Stomach (tissue), 9 donors: Measurements from ENCODE around the gene COL4A4. TPM values are rescaled to one million over a fixed set of nuclear protein-coding genes. Genes with fewer than 3 reads are reported as not detected.

Source experiments
- DNase-seq, 2 donors: peaks; one replicate each; pipeline versions ENCODE4 v3.0.0 to v3.0.0-alpha.2; 2013 to 2019
- H3K27ac ChIP-seq, 5 donors: fragments of 200-600 bp in 4 of 5; sonication (generic) in 4 of 5; one replicate each; pipeline ENCODE4 v1.5.1; 2013 to 2019; ENCODE audit warnings: mild to moderate bottlenecking in 1 of 5, moderate library complexity in 1 of 5
- H3K27me3 ChIP-seq, 3 donors: fragments of 200-600 bp; sonication (generic); one replicate each; pipeline ENCODE4 v1.5.1; 2017 to 2019; ENCODE audit warnings: mixed run types in 1 of 3
- H3K36me3 ChIP-seq, 4 donors: fragments of 200-600 bp; sonication (generic); 1 replicate in 3 of 4; 2 replicates in 1 of 4; pipeline ENCODE4 v1.5.1; 2016 to 2019
- H3K4me1 ChIP-seq, 4 donors: fragments of 200-600 bp; sonication (generic); one replicate each; pipeline ENCODE4 v1.5.1; 2016 to 2019
- H3K4me3 ChIP-seq, 4 donors: fragments of 200-600 bp; sonication (generic) in 3 of 4; one replicate each; pipeline ENCODE4 v1.5.1; 2016 to 2019; ENCODE audit warnings: mild to moderate bottlenecking in 1 of 4
- H3K9me3 ChIP-seq, 4 donors: fragments of 200-600 bp; sonication (generic); one replicate each; pipeline ENCODE4 v1.5.1; 2016 to 2019
- CTCF ChIP-seq, 7 experiments: fragments of 450-650 bp in 4 of 7; fragments of 200-600 bp in 3 of 7; sonication (generic) in 3 of 7; IDR thresholded peaks; one replicate each; pipeline ENCODE4 v1.5.1; 2016 to 2019; ENCODE audit warnings: antibody characterized with exemption in 7 of 7, control low read depth in 2 of 7, mild to moderate bottlenecking in 1 of 7
- EP300 ChIP-seq: sonication (generic); formaldehyde crosslinking; IDR thresholded peaks from one replicate; pipeline ENCODE4 v1.6.1; 2017; ENCODE audit warnings: antibody characterized with exemption
- POLR2A ChIP-seq, 4 donors: fragments of 450-650 bp; IDR thresholded peaks; one replicate each; pipeline ENCODE4 v1.6.1; 2016; ENCODE audit warnings: antibody characterized with exemption in 4 of 4, control low read depth in 2 of 4, mild to moderate bottlenecking in 1 of 4, moderate library complexity in 1 of 4
- POLR2AphosphoS5 ChIP-seq, 3 donors: sonication (generic); formaldehyde crosslinking; IDR thresholded peaks; one replicate each; pipeline ENCODE4 v1.6.1; 2016; ENCODE audit warnings: antibody characterized with exemption in 3 of 3
- WGBS, 5 donors: extraction: QIAGEN DNeasy Blood & Tissue Kit in 3 of 5; methylation state at CpG; one replicate each; pipeline versions ENCODE4 v1.1.5 to v1.1.7; 2013 to 2018; 5-methylcytosine and 5-hydroxymethylcytosine counted together
- intact Hi-C: fragments of 100-400 bp; cut with DNase I; formaldehyde crosslinking; loops from one replicate; pipeline ENCODE4 v1.15.1; 2023; ENCODE audit warnings: low total_unique reads
- polyA plus RNA-seq, 3 donors: library from polyadenylated mRNA; stranded (reverse); fragments of 200-250 nt; gene quantifications; one replicate each; pipeline ENCODE4 v1.2.3, GENCODE V29; 2013
- total RNA-seq, 5 donors: library from RNA; depleted of rRNA; stranded (reverse); fragments of >200 nt; gene quantifications; one replicate each; pipeline versions ENCODE4 v1.1.0 to v1.2.3, GENCODE V29; 2014 to 2016
- donor health status: healthy with polysubstance abuse.
- donor health status: Bipolar disorder and iron deficiency.
- donor health status: healthy.

COL4A4 gene
- total and polyA plus RNA-seq, 8 donors: 0.15 to 7.6 (median 0.55) TPM; not detected in 1

DNA sequence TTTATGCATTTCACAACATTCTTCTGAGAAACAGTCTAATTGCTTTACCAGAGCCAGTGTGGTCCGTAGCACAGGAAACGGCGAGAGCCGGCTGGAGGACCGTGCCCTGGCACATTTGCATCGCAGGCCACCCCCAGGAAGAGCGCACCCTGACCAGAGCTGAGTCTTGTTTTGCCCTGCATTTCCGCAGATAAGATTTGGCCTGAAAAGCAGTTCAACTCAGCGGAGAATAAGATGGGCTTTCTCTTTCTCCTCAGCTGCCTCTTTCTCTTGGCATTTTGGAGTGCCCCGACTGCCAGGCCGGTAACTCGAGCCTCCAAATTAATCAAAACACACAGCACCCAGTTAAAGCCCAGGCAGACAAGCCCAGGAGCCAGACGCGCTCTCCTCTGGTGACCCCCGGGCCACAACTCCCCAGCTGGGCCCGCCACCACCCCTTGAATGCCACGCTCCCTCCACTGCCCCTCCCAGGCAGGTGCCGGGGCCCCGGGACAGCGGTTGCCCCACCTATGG is 464 bp downstream of the COL4A4 start:
- WGBS, 5 donors: 1 to 2% (median 1%) methylated on average over 14 to 20 of the region's 20 CpGs
- Histone ChIP-seq H3K27me3 (peaks cover 0 to 33% (median 22%) of the 10 kb centered on the region in 3 donors), H3K36me3 (no peaks in the 10 kb centered on the region), H3K27ac (peak overlapping the region in 4 of 5 donors; percentile 37 to 63 (median 56)), H3K4me3 (peak overlapping the region; percentile 52 to 70 (median 65)), H3K4me1 (peaks cover 8 to 24% (median 21%) of the 10 kb centered on the region in 4 donors), H3K9me3 (peaks cover 0 to 9% (median 5%) of the 10 kb centered on the region in 4 donors)
- peak; percentile 24 to 31 for DNase-seq
- intact Hi-C loops: no loop called here
- no peak for TF ChIP-seq POLR2AphosphoS5 (IDR thresholded peaks at IDR 0.05)
- TF ChIP-seq EP300: no peak
- TF ChIP-seq POLR2A (IDR thresholded peaks at IDR 0.05): no peak
- no peak for TF ChIP-seq CTCF (IDR thresholded peaks at IDR 0.05)

DNA sequence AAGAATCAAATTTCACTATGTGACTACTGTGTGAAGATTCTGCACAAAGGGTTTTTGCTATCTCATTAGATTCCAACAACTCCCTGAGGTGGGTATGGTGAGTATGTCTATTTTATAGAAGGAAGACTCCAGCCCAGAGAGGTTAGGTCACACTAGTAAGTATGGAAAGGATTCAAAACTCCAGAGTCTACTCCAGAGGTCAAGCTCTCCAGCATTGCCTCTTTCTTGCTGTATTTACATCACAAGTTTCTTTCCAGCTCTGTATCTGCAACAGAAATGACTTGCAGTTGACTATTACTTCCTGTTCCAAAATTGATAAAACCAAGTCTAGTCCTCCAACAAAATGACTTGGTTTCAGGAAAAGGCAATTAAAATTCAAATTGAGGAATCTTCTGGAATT is 2.1 kb downstream of the COL4A4 start:
- intact Hi-C loops: no loop called here
- H3K9me3 ChIP-seq: peaks cover 0 to 4% (median under 1%) of the 10 kb centered on the region in 4 donors
- H3K4me3 ChIP-seq: no peak overlapping the region
- DNase-seq: no peak
- no peaks in the 10 kb centered on the region for H3K36me3 ChIP-seq
- H3K27me3 ChIP-seq: peaks cover 0 to 33% (median 22%) of the 10 kb centered on the region in 3 donors
- TF ChIP-seq POLR2A (IDR thresholded peaks at IDR 0.05) (no peak), POLR2AphosphoS5 (IDR thresholded peaks at IDR 0.05) (no peak), CTCF (IDR thresholded peaks at IDR 0.05) (no peak), EP300 (no peak)
- H3K27ac ChIP-seq: no peak overlapping the region
- peaks cover 8 to 24% (median 21%) of the 10 kb centered on the region in 4 donors for H3K4me1 ChIP-seq

GRCh38 chr2:227160164-227160563 is 3.8 kb downstream of the COL4A4 start:
- H3K27me3 ChIP-seq: peaks cover 0 to 30% (median 22%) of the 10 kb centered on the region in 3 donors
- H3K36me3 ChIP-seq: no peaks in the 10 kb centered on the region
- H3K4me1 ChIP-seq: peaks cover 8 to 22% (median 21%) of the 10 kb centered on the region in 4 donors
- intact Hi-C loops: no loop called here
- H3K27ac ChIP-seq: no peak overlapping the region
- no peak for TF ChIP-seq CTCF (IDR thresholded peaks at IDR 0.05)
- TF ChIP-seq EP300: no peak
- no peak for TF ChIP-seq POLR2A (IDR thresholded peaks at IDR 0.05)
- TF ChIP-seq POLR2AphosphoS5 (IDR thresholded peaks at IDR 0.05): no peak
- WGBS, 5 donors: 54 to 64% (median 59%) methylated on average over 2 of the region's 2 CpGs
- no peak for DNase-seq
- no peak overlapping the region for H3K4me3 ChIP-seq
- H3K9me3 ChIP-seq: no peaks in the 10 kb centered on the region

GRCh38 chr2:227154986-227155774 is 8.8 kb downstream of the COL4A4 start:
- H3K27ac ChIP-seq: no peak overlapping the region
- no peaks in the 10 kb centered on the region for H3K27me3 ChIP-seq
- H3K4me1 ChIP-seq: peaks cover 0 to 7% (median 0%) of the 10 kb centered on the region in 4 donors
- H3K36me3 ChIP-seq: no peaks in the 10 kb centered on the region
- TF ChIP-seq POLR2AphosphoS5 (IDR thresholded peaks at IDR 0.05) (no peak), CTCF (IDR thresholded peaks at IDR 0.05) (no peak), EP300 (no peak), POLR2A (IDR thresholded peaks at IDR 0.05) (no peak)
- intact Hi-C loops: no loop called here
- no peak for DNase-seq
- H3K4me3 ChIP-seq: no peak overlapping the region
- WGBS, 5 donors: 77 to 83% (median 79%) methylated on average over 6 of the region's 6 CpGs
- no peaks in the 10 kb centered on the region for H3K9me3 ChIP-seq
